ENCODE measurements around the gene HIGD1A.

DNA sequence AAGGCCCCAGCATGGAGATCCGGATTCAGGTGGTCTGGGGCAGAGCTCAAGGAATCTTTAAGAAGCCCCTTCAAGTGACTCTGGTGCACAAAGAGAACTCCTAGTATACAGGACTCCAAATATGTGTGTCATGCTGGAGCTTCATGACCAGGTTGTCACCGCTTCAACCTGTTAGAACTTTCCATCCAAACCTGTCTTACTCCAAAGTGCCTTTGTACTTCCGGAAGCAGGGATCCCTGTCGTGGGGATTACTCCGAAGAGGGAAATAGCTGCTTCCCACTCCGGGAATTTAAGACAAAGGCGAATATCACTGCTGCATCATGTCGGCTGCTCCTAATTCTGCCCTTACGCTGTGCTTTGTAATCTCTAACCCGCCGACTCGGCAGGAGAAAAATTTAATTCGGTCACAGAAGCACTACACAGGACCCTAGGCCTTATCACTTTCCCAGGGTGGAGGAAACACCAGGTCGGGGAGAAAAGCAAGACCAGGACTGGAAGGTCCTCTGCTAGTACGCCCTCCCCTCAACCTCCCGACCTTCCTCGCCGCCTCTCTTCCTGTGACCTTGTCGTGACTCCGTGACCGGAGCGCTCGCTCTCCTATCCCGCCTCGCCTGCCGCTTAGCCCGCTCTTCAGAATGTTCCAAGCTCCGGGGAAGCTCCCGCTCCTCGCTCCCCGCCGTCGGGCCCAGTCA, 730 bp downstream of the HIGD1A start:
- TF ChIP-seq EZH2phosphoT487 (IDR thresholded peaks at IDR 0.05; ENCODE audit: borderline replicate concordance, low read depth, low read length) = no peak
- TF ChIP-seq, protein P1, sequence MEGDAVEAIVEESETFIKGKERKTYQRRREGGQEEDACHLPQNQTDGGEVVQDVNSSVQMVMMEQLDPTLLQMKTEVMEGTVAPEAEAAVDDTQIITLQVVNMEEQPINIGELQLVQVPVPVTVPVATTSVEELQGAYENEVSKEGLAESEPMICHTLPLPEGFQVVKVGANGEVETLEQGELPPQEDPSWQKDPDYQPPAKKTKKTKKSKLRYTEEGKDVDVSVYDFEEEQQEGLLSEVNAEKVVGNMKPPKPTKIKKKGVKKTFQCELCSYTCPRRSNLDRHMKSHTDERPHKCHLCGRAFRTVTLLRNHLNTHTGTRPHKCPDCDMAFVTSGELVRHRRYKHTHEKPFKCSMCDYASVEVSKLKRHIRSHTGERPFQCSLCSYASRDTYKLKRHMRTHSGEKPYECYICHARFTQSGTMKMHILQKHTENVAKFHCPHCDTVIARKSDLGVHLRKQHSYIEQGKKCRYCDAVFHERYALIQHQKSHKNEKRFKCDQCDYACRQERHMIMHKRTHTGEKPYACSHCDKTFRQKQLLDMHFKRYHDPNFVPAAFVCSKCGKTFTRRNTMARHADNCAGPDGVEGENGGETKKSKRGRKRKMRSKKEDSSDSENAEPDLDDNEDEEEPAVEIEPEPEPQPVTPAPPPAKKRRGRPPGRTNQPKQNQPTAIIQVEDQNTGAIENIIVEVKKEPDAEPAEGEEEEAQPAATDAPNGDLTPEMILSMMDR (conservative IDR thresholded peaks at IDR 0.05; ENCODE audit: low read length) = no peak

Measured in OCI-LY7 (cell line).